Activated T-helper 1 cell treated with anti-CD3 and anti-CD28 coated beads, Interleukin-12 subunit alpha, Interleukin-12 subunit beta, Interleukin-2, Interleukin-4 antibody, amounts not matched to agents 30 ng/mL and 10 ng/mL and 1 ng/mL, durations not matched to agents 14 hours and 24 hours and 36 hours (primary cell): ENCODE measurements around the gene EPHA4. TPM values are rescaled to one million over a fixed set of nuclear protein-coding genes. Genes with fewer than 3 reads are reported as not detected.

Experiments
- DNase-seq: peaks from one replicate; pipeline ENCODE4 v3.0.0; 2021; ENCODE audit warnings: low spot score
- H3K27ac Mint-ChIP-seq: one replicate; pipeline ENCODE4 v1.8.0; 2021; ENCODE audit warnings: mild to moderate bottlenecking, mixed read lengths
- H3K27me3 Mint-ChIP-seq: one replicate; pipeline ENCODE4 v1.8.0; 2022; ENCODE audit warnings: mild to moderate bottlenecking, moderate library complexity, mixed read lengths; ENCODE audit not compliant: insufficient read depth
- H3K36me3 Mint-ChIP-seq: one replicate; pipeline ENCODE4 v1.8.0; 2021; ENCODE audit warnings: low read depth, mixed read lengths
- H3K4me1 Mint-ChIP-seq: one replicate; pipeline ENCODE4 v1.8.0; 2021; ENCODE audit warnings: low read depth, mixed read lengths
- H3K4me3 Mint-ChIP-seq: one replicate; pipeline ENCODE4 v1.8.0; 2021; ENCODE audit warnings: mild to moderate bottlenecking, moderate library complexity, mixed read lengths
- H3K9me3 Mint-ChIP-seq: one replicate; pipeline ENCODE4 v1.8.0; 2021; ENCODE audit warnings: mixed read lengths
- intact Hi-C: fragments of 100-400 bp; cut with micrococcal nuclease; formaldehyde crosslinking; loops from one replicate; pipeline ENCODE4 v1.15.1; 2024
- total RNA-seq: library from RNA; stranded (reverse); gene quantifications from 2 replicates; pipeline ENCODE4 v1.2.3, GENCODE V29; 2022

EPHA4 gene
- total RNA-seq, 1 donor from 2014 or later, result 0.23 TPM

DNA sequence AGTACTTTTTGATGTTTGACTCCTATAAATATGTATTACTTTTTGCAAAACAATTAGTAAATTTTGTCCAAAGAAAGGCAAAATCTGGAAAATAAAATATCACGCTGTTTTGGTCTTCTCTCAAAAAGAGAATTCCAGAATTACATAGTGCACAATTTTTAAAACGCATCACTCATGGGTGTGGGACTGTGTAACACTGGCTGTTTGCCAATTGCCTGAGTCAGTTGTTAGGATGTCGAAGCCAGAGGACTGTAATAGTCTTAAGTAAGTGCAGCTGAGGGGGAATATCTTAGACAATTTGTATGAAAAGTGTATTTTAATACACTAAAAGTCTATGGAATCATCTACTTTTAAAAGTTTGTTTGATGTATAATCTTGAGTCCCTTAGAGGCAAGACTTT lies 24.1 kb upstream of the EPHA4 start:
- H3K27ac Mint-ChIP-seq, result no peak overlapping the region
- H3K4me3 Mint-ChIP-seq, result no peak overlapping the region
- H3K36me3 Mint-ChIP-seq, result no peaks in the 10 kb centered on the region
- no peaks in the 10 kb centered on the region for H3K9me3 Mint-ChIP-seq
- H3K4me1 Mint-ChIP-seq, result no peaks in the 10 kb centered on the region
- DNase-seq, result no peak
- intact Hi-C loops, result no loop called here
- H3K27me3 Mint-ChIP-seq, result peaks cover 5% of the 10 kb centered on the region

DNA sequence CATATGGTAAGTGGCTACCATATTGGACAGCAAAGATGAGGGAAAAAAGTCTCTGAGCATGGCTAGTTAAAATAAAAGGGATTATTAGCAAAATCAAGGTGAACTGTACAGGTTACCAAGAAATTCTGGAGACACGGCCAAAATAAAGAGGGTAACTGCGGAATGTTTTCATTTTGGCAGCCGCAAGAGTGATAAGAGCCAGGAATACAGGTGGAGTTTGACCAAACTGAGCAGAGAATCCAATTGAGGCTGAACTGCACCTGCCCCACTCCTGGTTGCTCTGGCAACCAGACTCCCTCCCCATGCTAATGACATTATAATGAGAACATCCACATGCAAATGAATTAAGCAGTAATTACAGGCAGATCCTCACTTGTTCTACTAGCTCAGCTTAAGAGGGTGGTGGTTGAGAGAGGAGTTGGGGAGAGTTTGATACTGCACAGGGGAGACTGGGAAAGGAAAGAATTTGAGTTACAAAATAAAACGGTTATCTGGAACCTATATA lies 18.8 kb upstream of the EPHA4 start:
- intact Hi-C loops, result no loop called here
- no peak overlapping the region for H3K27ac Mint-ChIP-seq

GRCh38 chr2:221589696-221590095 lies 17.6 kb upstream of the EPHA4 start:
- Mint-ChIP-seq H3K9me3 (no peaks in the 10 kb centered on the region), H3K27ac (no peak overlapping the region), H3K4me3 (no peak overlapping the region), H3K4me1 (no peaks in the 10 kb centered on the region), H3K36me3 (no peaks in the 10 kb centered on the region), H3K27me3 (peaks cover 12% of the 10 kb centered on the region)
- DNase-seq, result no peak
- intact Hi-C loops, result no loop called here

More for the DNA sequence above, 18.8 kb upstream of the EPHA4 start:
- Mint-ChIP-seq H3K9me3 (no peaks in the 10 kb centered on the region), H3K36me3 (no peaks in the 10 kb centered on the region), H3K4me3 (no peak overlapping the region), H3K4me1 (no peaks in the 10 kb centered on the region), H3K27me3 (peaks cover 11% of the 10 kb centered on the region)
- DNase-seq, result no peak

DNA sequence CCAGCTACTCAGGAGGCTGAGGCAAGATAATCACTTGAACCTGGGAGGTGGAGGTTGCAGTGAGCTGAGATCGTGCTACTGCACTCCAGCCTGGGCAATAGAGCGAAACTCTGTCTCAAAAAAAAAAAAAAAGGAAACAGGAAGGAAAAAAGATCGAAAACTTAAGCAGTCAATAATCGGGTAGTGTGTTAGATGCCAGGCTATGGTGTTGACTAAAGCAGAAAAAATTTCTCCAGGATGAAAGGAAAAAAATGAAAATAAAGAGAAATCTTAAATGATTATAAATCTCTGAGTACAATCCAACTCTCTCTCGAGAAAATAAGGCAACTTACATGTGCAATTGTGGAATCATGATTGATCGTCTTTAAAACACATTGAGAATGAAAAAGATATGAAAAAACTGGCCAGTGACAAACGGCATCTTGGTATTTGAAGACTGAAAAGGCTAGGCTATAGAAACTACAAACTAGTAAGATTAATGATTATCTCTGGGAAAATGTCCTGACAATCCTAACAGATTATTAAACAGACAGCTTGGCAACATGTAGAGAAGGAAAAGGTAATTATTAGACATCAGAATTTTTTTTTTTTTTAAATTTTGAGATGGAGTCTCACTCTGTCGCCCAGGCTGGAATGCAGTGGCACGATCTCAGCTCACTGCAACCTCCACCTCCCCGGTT lies 16.3 kb upstream of the EPHA4 start:
- intact Hi-C loops, result no loop called here
- Mint-ChIP-seq H3K9me3 (no peaks in the 10 kb centered on the region), H3K4me3 (no peak overlapping the region), H3K36me3 (no peaks in the 10 kb centered on the region), H3K27me3 (peaks cover 16% of the 10 kb centered on the region), H3K27ac (no peak overlapping the region), H3K4me1 (no peaks in the 10 kb centered on the region)
- DNase-seq, result no peak

GRCh38 chr2:221581986-221582385 lies 9.9 kb upstream of the EPHA4 start:
- H3K27ac Mint-ChIP-seq, result no peak overlapping the region
- no peaks in the 10 kb centered on the region for H3K4me1 Mint-ChIP-seq
- no peaks in the 10 kb centered on the region for H3K36me3 Mint-ChIP-seq
- peaks cover 22% of the 10 kb centered on the region for H3K27me3 Mint-ChIP-seq
- DNase-seq, result no peak
- H3K9me3 Mint-ChIP-seq, result no peaks in the 10 kb centered on the region
- no peak overlapping the region for H3K4me3 Mint-ChIP-seq
- intact Hi-C loops, result no loop called here

- Mint-ChIP-seq H3K36me3 (no peaks in the 10 kb centered on the region), H3K9me3 (no peaks in the 10 kb centered on the region), H3K27ac (no peak overlapping the region), H3K4me3 (peak overlapping the region; percentile 67), H3K27me3 (peaks cover 56% of the 10 kb centered on the region), H3K4me1 (peaks cover 33% of the 10 kb centered on the region)
- no peak for DNase-seq
- intact Hi-C loops, result loop anchor here (5.0 to 10.0 kb wide), 7 partner anchors 147 to 1932 kb away; no protein-coding TSS in a partner anchor
Measured at GRCh38 chr2:221574231-221574570, 2.1 kb upstream of the EPHA4 start.

DNA sequence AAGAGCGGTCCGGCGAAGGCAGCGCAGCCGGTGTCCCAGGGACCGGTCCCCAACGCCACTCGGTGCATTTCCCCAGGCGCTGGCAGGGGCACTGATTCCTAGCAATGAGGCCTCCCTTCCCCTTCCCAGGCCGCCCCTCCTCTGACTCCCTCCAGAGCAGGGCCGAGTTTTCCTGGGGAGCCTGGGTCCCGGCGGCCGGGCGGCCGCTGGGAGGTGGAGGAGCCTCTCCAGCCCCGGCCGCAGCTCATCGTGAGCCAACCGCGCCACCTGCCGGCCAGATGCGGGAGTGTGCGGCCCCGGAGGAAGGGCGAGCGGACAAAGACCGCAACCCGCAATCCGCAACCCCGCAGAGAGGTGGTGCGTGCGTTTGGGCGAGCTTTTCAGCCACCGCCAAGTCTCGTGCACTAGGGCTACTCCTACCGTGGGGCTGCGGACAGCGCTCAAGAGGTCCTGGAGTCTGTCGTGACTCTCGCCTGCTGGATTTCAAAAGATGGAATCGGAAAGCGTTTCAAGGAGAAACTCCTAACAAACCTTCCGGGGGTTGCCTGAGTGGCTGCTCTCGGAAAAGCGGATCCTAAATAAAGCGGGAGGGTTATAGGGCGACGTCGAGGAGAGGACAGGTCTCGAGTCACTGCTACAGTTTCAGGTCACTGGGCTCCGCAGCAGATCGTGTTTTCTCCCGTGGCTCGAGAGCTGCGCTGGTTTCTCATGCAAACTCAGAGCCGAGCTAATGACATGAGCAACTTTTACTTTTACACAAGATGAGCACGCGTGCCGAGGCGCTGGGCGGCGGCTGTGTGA lies 1.5 kb upstream of the EPHA4 start:
- H3K4me3 Mint-ChIP-seq, result peak overlapping the region; percentile 67
- peaks cover 3% of the 10 kb centered on the region for H3K36me3 Mint-ChIP-seq
- DNase-seq, result peak; percentile 78
- peaks cover 58% of the 10 kb centered on the region for H3K27me3 Mint-ChIP-seq
- no peaks in the 10 kb centered on the region for H3K9me3 Mint-ChIP-seq
- H3K4me1 Mint-ChIP-seq, result peaks cover 33% of the 10 kb centered on the region
- intact Hi-C loops, result loop anchor here (1.0 to 10.0 kb wide), 8 partner anchors 146 to 1931 kb away; no protein-coding TSS in a partner anchor
- H3K27ac Mint-ChIP-seq, result no peak overlapping the region

GRCh38 chr2:221572821-221573429 lies 821 bp upstream of the EPHA4 start:
- Mint-ChIP-seq H3K4me3 (peak overlapping the region; percentile 89), H3K36me3 (peaks cover 5% of the 10 kb centered on the region), H3K27ac (no peak overlapping the region), H3K9me3 (no peaks in the 10 kb centered on the region), H3K27me3 (peaks cover 64% of the 10 kb centered on the region), H3K4me1 (peaks cover 33% of the 10 kb centered on the region)
- intact Hi-C loops, result loop anchor here (1.0 to 10.0 kb wide), 9 partner anchors 55 to 1931 kb away; no protein-coding TSS in a partner anchor
- DNase-seq, result peak; percentile 14

DNA sequence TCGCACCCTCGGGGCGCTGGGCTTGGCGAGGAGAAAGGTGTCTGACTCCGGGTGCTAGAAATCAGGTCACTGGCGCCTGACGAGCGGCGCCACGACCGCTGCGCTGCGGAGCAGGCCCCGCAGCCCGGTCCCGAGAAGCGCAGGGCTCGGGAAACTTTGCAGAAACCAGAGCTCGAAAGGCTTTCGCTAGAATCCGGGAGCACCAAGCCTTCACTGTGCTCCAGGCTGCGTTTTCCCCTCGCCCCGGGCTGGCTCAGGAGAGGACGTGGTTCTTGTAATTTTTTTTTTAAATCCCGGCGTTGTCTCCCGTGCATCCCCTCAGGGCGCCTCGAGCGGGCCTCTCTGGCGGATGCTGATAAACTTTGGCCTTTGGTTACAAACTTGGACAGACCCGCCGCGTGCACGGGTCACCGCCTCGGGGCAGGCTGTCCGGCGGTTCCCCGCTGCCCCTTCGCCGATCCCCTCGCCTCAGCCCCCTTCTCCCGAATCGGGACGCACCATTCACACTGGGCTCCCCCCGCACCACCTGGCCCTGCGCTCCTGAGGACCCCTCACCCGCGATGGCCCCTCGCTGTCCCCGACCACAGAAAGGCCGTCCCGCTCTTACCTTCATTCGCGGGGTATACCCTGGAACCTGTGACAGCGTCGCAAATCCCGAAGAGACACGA lies 419 bp downstream of the EPHA4 start:
- DNase-seq, result no peak
- Mint-ChIP-seq H3K4me1 (peaks cover 33% of the 10 kb centered on the region), H3K27me3 (peaks cover 63% of the 10 kb centered on the region), H3K36me3 (peaks cover 5% of the 10 kb centered on the region), H3K27ac (peak overlapping the region; percentile 73), H3K4me3 (peak overlapping the region; percentile 84), H3K9me3 (no peaks in the 10 kb centered on the region)
- intact Hi-C loops, result loop anchor here (1.0 to 10.0 kb wide), 9 partner anchors 23 to 1929 kb away; no protein-coding TSS in a partner anchor

DNA sequence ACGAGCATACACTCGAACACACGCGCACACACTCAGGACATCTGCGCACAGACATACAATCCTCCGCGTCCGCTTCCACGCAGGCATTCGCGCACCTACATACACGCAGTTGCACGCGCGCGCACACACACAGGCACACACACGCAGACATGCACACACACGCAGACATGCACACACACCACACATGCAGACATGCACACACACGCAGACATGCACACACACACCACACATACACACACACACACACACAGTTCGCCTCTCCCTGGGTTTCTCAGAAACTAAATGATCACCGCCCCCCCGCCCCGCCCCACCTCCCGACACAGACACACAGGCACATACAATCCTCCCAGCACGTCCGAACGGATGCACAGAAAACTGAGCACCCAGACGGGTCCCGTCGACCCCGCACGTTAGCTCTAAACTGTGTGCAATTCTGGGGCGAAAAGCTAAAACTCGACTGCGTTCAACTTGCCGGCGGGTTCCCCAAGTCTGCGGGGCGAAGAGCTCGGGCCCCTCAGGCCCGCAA lies 1.0 kb downstream of the EPHA4 start:
- intact Hi-C loops, result loop anchor here (2.0 to 10.0 kb wide), 8 partner anchors 22 to 1929 kb away; no protein-coding TSS in a partner anchor
- Mint-ChIP-seq H3K36me3 (peaks cover 5% of the 10 kb centered on the region), H3K4me1 (peaks cover 33% of the 10 kb centered on the region), H3K9me3 (no peaks in the 10 kb centered on the region), H3K4me3 (peak overlapping the region; percentile 84), H3K27ac (no peak overlapping the region), H3K27me3 (peaks cover 61% of the 10 kb centered on the region)
- peak; percentile 16 for DNase-seq

- intact Hi-C loops, result loop anchor here (2.0 to 10.0 kb wide), 8 partner anchors 22 to 1928 kb away; no protein-coding TSS in a partner anchor
- H3K36me3 Mint-ChIP-seq, result peaks cover 5% of the 10 kb centered on the region
- H3K4me3 Mint-ChIP-seq, result peak overlapping the region; percentile 84
- no peaks in the 10 kb centered on the region for H3K9me3 Mint-ChIP-seq
- peaks cover 33% of the 10 kb centered on the region for H3K4me1 Mint-ChIP-seq
- H3K27ac Mint-ChIP-seq, result no peak overlapping the region
- peak; percentile 2 for DNase-seq
- peaks cover 65% of the 10 kb centered on the region for H3K27me3 Mint-ChIP-seq
Measured at GRCh38 chr2:221570321-221570935, 1.7 kb downstream of the EPHA4 start.

GRCh38 chr2:221569871-221570270 lies 2.2 kb downstream of the EPHA4 start:
- intact Hi-C loops, result loop anchor here (2.0 to 10.0 kb wide), 8 partner anchors 21 to 1928 kb away; no protein-coding TSS in a partner anchor
- no peaks in the 10 kb centered on the region for H3K9me3 Mint-ChIP-seq
- peaks cover 33% of the 10 kb centered on the region for H3K4me1 Mint-ChIP-seq
- H3K27me3 Mint-ChIP-seq, result peaks cover 65% of the 10 kb centered on the region
- H3K36me3 Mint-ChIP-seq, result peaks cover 5% of the 10 kb centered on the region
- H3K4me3 Mint-ChIP-seq, result peak overlapping the region; percentile 84
- peak overlapping the region; percentile 19 for H3K27ac Mint-ChIP-seq
- DNase-seq, result no peak
